ENCODE data around the gene TBC1D30. TPM values are rescaled to one million over a fixed set of nuclear protein-coding genes. Genes with fewer than 3 reads are reported as not detected.
A peak's percentile ranks its signal among the peaks of the same experiment; 100 is the strongest.
"Not testable (repeated sequence)": the region's sequence is repeated elsewhere in the genome, so short reads cannot be mapped to it uniquely, and the experiment has no call there.

The TBC1D30 gene
- total RNA-seq = 1 to 10 TPM; 2.8 to 5.8 (median 4.7) TPM
- 1.6 TPM for total RNA-seq (2013)

- DNase-seq (peak in 1 of 2 donors; percentile 23), ATAC-seq (peak; percentile 5 to 65 (median 50))
- peaks cover 17% of the 10 kb centered on the region for H3K4me1 ChIP-seq (ENCODE audit: control insufficient read depth, insufficient read depth, low read length)
- H3K9me3 ChIP-seq (ENCODE audit: control insufficient read depth, insufficient read depth, low read length) = no peaks in the 10 kb centered on the region
- peak within 1 kb of the TSS; percentile 5 for H3K4me3 ChIP-seq (ENCODE audit: low read length)
- no peak within 1 kb of the TSS for H3K27ac ChIP-seq (ENCODE audit: low read length)
- Mint-ChIP-seq H3K27ac (no peak within 1 kb of the TSS), H3K4me3 (peak within 1 kb of the TSS; percentile 84), H3K27me3 (ENCODE audit: low read depth in 2 of 2) (peaks cover 36 to 37% of the 10 kb centered on the region in 2 donors), H3K9me3 (peaks cover 0 to 2% of the 10 kb centered on the region in 2 donors), H3K4me1 (peaks cover 10 to 20% of the 10 kb centered on the region in 2 donors), H3K36me3 (peaks cover 8% of the 10 kb centered on the region)
- peaks cover 43% of the 10 kb centered on the region for H3K27me3 ChIP-seq (ENCODE audit: control insufficient read depth, insufficient read depth, low read length)
- intact Hi-C loops (cut with micrococcal nuclease) = no loop called here
- under 1% methylated on average over 69 of the region's 69 CpGs for WGBS (ENCODE audit: insufficient coverage)
- H3K36me3 ChIP-seq (ENCODE audit: control insufficient read depth, insufficient read depth, low read length) = no peaks in the 10 kb centered on the region
- TF ChIP-seq CTCF (IDR thresholded peaks at IDR 0.05) = no peak
Observed at GRCh38 chr12:64824500-64825142, at the start of gene TBC1D30. Gene TBC1D30 (plus strand): TSS chr12:64824647. CDS start chr12:64824880, 233 bp downstream.

- DNase-seq; H3K27ac ChIP-seq (ENCODE audit: low read length); H3K36me3 ChIP-seq (ENCODE audit: control insufficient read depth, insufficient read depth, low read length); H3K4me1 ChIP-seq (ENCODE audit: control insufficient read depth, insufficient read depth, low read length); H3K4me3 Mint-ChIP-seq; H3K27me3 ChIP-seq (ENCODE audit: control insufficient read depth, insufficient read depth, low read length); H3K4me1 Mint-ChIP-seq; H3K27ac Mint-ChIP-seq; ATAC-seq; H3K4me3 ChIP-seq (ENCODE audit: low read length); intact Hi-C loops (cut with micrococcal nuclease): not testable (repeated sequence)
- peaks cover 15% of the 10 kb centered on the region for H3K9me3 ChIP-seq (ENCODE audit: control insufficient read depth, insufficient read depth, low read length)
- Mint-ChIP-seq H3K27me3 (ENCODE audit: low read depth in 2 of 2) (peaks cover 16 to 41% of the 10 kb centered on the region in 2 donors), H3K9me3 (peaks cover 2 to 27% of the 10 kb centered on the region in 2 donors), H3K36me3 (peaks cover 37% of the 10 kb centered on the region)
Observed at GRCh38 chr12:64775147-64775736, 49.2 kb upstream of the TBC1D30 start.

- H3K9me3 Mint-ChIP-seq = peaks cover 2 to 20% of the 10 kb centered on the region in 2 donors
- peaks cover 5% of the 10 kb centered on the region for H3K9me3 ChIP-seq (ENCODE audit: control insufficient read depth, insufficient read depth, low read length)
- intact Hi-C loops (cut with micrococcal nuclease) = no loop called here
- no peaks in the 10 kb centered on the region for H3K36me3 ChIP-seq (ENCODE audit: control insufficient read depth, insufficient read depth, low read length)
- H3K4me1 ChIP-seq (ENCODE audit: control insufficient read depth, insufficient read depth, low read length) = peaks cover 13% of the 10 kb centered on the region
- peaks cover 43 to 59% of the 10 kb centered on the region in 2 donors for H3K27me3 Mint-ChIP-seq (ENCODE audit: low read depth in 2 of 2)
- 95% methylated on average over 10 of the region's 10 CpGs for WGBS (ENCODE audit: insufficient coverage)
- peaks cover 31% of the 10 kb centered on the region for H3K27me3 ChIP-seq (ENCODE audit: control insufficient read depth, insufficient read depth, low read length)
- H3K27ac Mint-ChIP-seq = peak overlapping the region in 1 of 2 donors; percentile 40
- H3K4me3 Mint-ChIP-seq = peak overlapping the region; percentile 87
- H3K4me1 Mint-ChIP-seq = peaks cover 15 to 24% of the 10 kb centered on the region in 2 donors
- TF ChIP-seq CTCF (IDR thresholded peaks at IDR 0.05) = no peak
- no peak overlapping the region for H3K27ac ChIP-seq (ENCODE audit: low read length)
- ATAC-seq = no peak
- peaks cover 27% of the 10 kb centered on the region for H3K36me3 Mint-ChIP-seq
- no peak for DNase-seq
- no peak overlapping the region for H3K4me3 ChIP-seq (ENCODE audit: low read length)
Observed at GRCh38 chr12:64779354-64779974, 45.0 kb upstream of the TBC1D30 start.

- no peak overlapping the region for H3K27ac ChIP-seq (ENCODE audit: low read length)
Observed at GRCh38 chr12:64780132-64780530, 44.3 kb upstream of the TBC1D30 start.

More at GRCh38 chr12:64780132-64780530, 44.3 kb upstream of the TBC1D30 start:
- TF ChIP-seq CTCF (IDR thresholded peaks at IDR 0.05) = no peak
- Histone ChIP-seq H3K4me3 (ENCODE audit: low read length) (peak overlapping the region; percentile 24), H3K27me3 (ENCODE audit: control insufficient read depth, insufficient read depth, low read length) (peaks cover 31% of the 10 kb centered on the region), H3K4me1 (ENCODE audit: control insufficient read depth, insufficient read depth, low read length) (peaks cover 13% of the 10 kb centered on the region), H3K9me3 (ENCODE audit: control insufficient read depth, insufficient read depth, low read length) (no peaks in the 10 kb centered on the region), H3K36me3 (ENCODE audit: control insufficient read depth, insufficient read depth, low read length) (no peaks in the 10 kb centered on the region)
- Mint-ChIP-seq H3K9me3 (peaks cover 2 to 19% of the 10 kb centered on the region in 2 donors), H3K36me3 (peaks cover 24% of the 10 kb centered on the region), H3K4me1 (peaks cover 15 to 25% of the 10 kb centered on the region in 2 donors), H3K27me3 (ENCODE audit: low read depth in 2 of 2) (peaks cover 45 to 58% of the 10 kb centered on the region in 2 donors), H3K4me3 (peak overlapping the region; percentile 87), H3K27ac (peak overlapping the region in 1 of 2 donors; percentile 40)
- intact Hi-C loops (cut with micrococcal nuclease) = no loop called here
- ATAC-seq = peak in 1 of 3 donors; percentile 45
- WGBS (ENCODE audit: insufficient coverage) = 20% methylated on average over 15 of the region's 15 CpGs
- no peak for DNase-seq
